GM13976 (cell line): ENCODE data around the gene TET1.
"Not testable (repeated sequence)": the region's sequence is repeated elsewhere in the genome, so short reads cannot be mapped to it uniquely, and the experiment has no call there.

Source experiments
- DNase-seq: peaks from one replicate; pipeline ENCODE4 v3.0.0; 2012; ENCODE audit warnings: low spot score
- CTCF ChIP-seq: IDR thresholded peaks from 2 replicates; pipeline ENCODE4 v1.5.1; 2012; ENCODE audit warnings: borderline replicate concordance, mild to moderate bottlenecking; ENCODE audit not compliant: insufficient read depth; ENCODE audit errors: extremely low read depth, missing control alignments, control extremely low read depth
- in situ Hi-C: fragments of 300-500 bp; cut with MboI; formaldehyde crosslinking; loops from one replicate; pipeline ENCODE4 v1.12.0; 2022; ENCODE audit warnings: low sequenced_read_pairs, mixed read lengths, inconsistent platforms; ENCODE audit not compliant: unreplicated experiment

Gene TET1

DNA sequence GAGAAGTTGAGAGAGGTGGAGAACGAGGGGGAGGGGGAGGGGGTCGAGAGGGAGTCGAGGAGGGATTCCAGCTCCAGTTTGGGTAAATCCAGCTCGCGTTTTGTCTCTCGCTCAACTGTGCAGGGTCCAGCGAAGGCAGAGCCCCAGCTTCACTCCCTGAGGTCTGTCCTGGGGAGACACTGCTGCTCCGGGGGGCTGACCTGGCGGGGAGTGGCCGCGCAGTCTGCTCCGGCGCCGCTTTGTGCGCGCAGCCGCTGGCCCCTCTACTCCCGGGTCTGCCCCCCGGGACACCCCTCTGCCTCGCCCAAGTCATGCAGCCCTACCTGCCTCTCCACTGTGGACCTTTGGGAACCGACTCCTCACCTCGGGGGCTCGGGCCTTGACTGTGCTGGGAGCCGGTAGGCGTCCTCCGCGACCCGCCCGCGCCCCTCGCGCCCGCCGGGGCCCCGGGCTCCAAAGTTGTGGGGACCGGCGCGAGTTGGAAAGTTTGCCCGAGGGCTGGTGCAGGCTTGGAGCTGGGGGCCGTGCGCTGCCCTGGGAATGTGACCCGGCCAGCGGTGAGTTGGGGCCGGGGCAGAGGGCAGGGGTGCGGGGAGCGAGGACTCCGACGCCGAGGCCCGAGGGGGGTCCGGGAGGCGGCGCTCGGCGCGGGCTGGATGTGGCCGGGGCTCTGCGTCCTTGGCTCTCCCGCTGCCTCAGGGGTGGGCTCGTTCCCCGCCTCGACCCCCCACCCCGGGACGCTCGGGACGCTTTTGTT, at the start of gene TET1:
Gene TET1 (plus strand): TSS at position 152 of the 757 bp plus-strand sequence. CDS start 12,002 bp downstream, outside the sequence.
- peak; percentile 62 for DNase-seq
- no peak for TF ChIP-seq CTCF
- in situ Hi-C loops = no loop called here

DNA sequence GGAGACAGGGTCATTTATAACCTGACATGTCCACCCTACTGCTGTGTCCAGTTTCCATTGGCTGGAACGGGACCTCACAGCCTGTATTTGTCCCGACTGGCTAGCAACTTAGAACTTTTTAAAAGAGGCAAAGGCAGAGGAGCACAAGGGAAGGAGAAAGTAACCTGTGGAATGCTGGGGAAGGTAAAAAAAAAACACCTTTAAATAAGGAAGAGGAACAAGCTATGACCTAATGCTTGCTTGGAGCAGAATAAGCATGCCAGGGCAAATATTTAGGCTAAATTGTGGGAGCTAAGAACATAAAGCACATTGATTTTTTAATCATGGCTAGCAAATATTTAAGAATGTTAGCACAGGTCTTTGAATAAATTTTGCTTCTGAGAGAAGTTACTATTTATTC, 43.9 kb upstream of the TET1 start:
- in situ Hi-C loops, DNase-seq: not testable (repeated sequence)

GRCh38 chr10:68516766-68517165, 43.4 kb upstream of the TET1 start:
- DNase-seq = no peak
- no peak for TF ChIP-seq CTCF
- in situ Hi-C loops = no loop called here

DNA sequence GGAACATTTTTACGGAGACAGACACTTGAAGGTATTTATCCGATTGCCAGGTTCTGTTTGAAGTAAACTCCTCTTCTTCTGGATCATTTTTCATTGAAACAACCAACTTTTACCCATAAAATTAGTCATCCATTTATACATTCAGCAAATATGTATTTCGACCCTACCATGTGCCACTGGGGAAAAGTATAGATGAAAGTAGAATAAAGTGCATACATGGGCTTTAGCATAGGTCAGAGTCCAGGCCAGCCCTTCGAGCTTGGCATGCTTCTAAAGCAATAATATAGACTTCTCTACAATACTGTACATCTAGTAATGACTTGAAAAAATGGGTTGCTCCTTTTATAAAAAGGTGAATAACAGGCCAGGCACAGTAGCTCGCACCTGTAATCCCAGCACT, 42.9 kb upstream of the TET1 start:
- in situ Hi-C loops = no loop called here
- TF ChIP-seq CTCF = no peak
- no peak for DNase-seq

- in situ Hi-C loops, DNase-seq: not testable (repeated sequence)
Observed at GRCh38 chr10:68518609-68519008, 41.5 kb upstream of the TET1 start.

DNA sequence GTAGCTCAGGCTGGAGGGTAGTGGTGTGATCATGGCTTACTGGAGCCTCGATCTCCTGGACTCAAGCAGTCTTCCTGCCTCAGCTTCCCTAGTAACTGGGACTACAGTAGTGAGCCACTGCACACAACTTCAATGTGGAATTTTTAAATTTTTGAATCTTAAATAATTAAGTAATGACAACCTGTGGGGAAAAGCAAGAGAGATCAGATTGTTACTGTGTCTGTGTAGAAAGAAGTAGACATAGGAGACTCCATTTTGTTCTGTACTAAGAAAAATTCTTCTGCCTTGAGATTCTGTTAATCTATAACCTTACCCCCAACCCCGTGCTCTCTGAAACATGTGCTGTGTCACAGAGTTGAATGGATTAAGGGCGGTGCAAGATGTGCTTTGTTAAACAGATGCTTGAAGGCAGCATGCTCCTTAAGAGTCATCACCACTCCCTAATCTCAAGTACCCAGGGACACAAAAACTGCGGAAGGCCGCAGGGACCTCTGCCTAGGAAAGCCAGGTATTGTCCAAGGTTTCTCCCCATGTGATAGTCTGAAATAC, 34.6 kb upstream of the TET1 start:
- DNase-seq, in situ Hi-C loops: not testable (repeated sequence)

DNA sequence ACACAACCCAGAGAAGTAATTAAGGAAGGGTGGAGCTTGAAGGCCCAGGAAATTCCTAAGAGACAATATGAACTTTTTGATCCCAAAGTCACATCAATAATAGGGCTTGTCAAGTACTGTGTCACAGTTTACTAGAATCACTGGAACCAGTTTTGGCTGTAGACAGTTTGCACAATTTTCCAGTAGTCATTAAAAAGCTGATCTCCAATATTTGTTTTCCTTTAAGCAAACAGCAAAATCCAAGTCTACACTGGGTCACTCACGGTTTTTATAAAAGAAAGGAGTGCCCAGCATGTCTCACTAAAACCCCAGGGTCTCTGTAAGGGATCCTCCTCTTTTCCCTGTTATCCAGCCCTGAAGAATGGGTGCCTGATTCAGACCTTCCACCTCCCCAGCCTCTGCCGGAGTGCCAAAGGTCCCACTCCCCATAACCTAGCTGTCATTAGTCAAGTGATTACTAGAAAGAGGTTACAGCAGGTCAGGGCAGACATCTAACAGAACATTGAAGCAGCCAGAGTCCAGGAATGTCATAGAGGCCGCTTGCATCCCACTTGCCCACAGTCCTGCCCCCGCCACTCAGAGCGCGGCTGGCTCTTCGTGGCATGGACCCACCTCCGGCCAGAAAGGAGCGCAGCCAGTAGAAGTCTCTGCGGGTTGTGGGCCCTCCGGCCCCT, 33.4 kb upstream of the TET1 start:
- no peak for TF ChIP-seq CTCF
- DNase-seq = no peak
- in situ Hi-C loops = no loop called here

GRCh38 chr10:68536973-68537372, 23.2 kb upstream of the TET1 start:
- TF ChIP-seq CTCF = no peak
- no peak for DNase-seq
- in situ Hi-C loops = no loop called here
